Lower leg skin (tissue), 3 donors: ENCODE results near the gene SLC25A13.

Experiments
- POLR2A ChIP-seq, 2 donors: fragments of 450-650 bp; IDR thresholded peaks; one replicate each; pipeline ENCODE4 v1.6.1; 2016 to 2017; ENCODE audit warnings: antibody characterized with exemption in 2 of 2, mild to moderate bottlenecking in 1 of 2, moderate library complexity in 1 of 2
- TF ChIP-seq, protein P1 (sequence below), 3 donors: fragments of 450-650 bp; IDR thresholded peaks; one replicate each; pipeline ENCODE4 v1.5.1; 2016; ENCODE audit warnings: antibody characterized with exemption in 3 of 3, mild to moderate bottlenecking in 3 of 3, moderate library complexity in 2 of 3

DNA sequence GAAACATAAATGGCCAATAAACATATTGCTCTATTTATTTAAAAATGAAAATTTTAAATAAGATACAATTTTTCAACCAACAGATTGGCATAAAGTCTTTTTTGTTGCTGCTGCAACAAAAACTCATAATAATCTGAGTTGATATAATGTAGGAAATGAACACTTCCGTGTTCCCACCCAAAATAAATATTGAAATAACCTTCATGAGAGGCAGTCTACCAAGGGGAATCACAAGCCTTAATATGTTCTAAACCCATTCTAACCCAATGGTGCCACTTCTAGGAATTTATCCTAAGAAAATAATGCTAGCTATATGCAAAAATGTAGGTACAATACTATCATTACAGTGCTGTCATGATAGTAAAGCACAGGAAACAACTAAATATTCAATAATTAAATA is 39.1 kb downstream of the SLC25A13 start:
- TF ChIP-seq, protein P1, sequence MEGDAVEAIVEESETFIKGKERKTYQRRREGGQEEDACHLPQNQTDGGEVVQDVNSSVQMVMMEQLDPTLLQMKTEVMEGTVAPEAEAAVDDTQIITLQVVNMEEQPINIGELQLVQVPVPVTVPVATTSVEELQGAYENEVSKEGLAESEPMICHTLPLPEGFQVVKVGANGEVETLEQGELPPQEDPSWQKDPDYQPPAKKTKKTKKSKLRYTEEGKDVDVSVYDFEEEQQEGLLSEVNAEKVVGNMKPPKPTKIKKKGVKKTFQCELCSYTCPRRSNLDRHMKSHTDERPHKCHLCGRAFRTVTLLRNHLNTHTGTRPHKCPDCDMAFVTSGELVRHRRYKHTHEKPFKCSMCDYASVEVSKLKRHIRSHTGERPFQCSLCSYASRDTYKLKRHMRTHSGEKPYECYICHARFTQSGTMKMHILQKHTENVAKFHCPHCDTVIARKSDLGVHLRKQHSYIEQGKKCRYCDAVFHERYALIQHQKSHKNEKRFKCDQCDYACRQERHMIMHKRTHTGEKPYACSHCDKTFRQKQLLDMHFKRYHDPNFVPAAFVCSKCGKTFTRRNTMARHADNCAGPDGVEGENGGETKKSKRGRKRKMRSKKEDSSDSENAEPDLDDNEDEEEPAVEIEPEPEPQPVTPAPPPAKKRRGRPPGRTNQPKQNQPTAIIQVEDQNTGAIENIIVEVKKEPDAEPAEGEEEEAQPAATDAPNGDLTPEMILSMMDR (IDR thresholded peaks at IDR 0.05), result no peak
- TF ChIP-seq POLR2A (IDR thresholded peaks at IDR 0.05), result no peak
